GM12873 (cell line): ENCODE results near the gene PLD2.

ENCODE experiments used
- TF ChIP-seq, protein P1 (sequence below): IDR thresholded peaks from 2 replicates; pipeline ENCODE4 v1.5.1; 2012; ENCODE audit warnings: low read depth, mild to moderate bottlenecking, moderate library complexity, low read length, control low read depth; ENCODE audit not compliant: insufficient read depth; ENCODE audit errors: missing control alignments

Gene PLD2

DNA sequence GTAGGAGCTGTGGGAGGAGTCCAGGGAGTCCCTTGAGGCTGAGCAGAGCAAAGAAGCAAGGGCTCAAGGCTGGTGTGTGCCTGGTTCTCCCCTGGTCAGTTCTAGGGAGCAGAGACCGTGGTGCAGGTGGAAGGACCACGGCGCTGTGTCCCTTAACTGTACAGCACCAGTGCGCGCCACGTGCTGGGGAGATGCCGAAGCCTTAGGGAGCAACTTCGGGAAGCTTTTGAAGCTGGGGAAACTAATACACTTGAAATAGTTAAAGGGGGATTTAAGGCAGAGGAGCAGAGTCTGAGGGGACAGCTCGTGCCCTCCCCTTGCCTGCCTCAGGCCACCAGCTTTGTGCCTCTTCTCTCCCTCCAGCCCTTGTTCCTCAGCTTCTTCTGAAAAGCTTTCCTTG, 53.7 kb downstream of the PLD2 start:
- TF ChIP-seq, protein P1, sequence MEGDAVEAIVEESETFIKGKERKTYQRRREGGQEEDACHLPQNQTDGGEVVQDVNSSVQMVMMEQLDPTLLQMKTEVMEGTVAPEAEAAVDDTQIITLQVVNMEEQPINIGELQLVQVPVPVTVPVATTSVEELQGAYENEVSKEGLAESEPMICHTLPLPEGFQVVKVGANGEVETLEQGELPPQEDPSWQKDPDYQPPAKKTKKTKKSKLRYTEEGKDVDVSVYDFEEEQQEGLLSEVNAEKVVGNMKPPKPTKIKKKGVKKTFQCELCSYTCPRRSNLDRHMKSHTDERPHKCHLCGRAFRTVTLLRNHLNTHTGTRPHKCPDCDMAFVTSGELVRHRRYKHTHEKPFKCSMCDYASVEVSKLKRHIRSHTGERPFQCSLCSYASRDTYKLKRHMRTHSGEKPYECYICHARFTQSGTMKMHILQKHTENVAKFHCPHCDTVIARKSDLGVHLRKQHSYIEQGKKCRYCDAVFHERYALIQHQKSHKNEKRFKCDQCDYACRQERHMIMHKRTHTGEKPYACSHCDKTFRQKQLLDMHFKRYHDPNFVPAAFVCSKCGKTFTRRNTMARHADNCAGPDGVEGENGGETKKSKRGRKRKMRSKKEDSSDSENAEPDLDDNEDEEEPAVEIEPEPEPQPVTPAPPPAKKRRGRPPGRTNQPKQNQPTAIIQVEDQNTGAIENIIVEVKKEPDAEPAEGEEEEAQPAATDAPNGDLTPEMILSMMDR = no peak

DNA sequence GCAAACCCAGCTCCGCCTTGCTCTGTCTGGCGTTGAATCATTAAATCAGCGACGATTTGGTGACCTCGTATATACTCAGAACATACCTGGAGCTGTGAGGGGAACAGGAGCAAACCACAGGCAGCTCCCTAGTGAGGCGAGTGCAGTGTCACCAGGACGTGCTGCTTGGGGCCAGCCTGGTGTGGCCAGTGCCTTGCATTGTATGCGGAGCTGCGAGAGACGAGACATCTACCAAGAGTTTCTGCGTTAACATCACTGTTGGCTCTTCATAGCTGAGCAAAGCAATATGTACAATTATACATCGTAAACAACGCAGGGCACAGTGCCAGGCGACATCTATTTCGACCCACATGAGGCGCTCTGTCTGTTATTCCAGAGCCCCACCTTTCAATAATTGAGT, 54.1 kb downstream of the PLD2 start:
- TF ChIP-seq, protein P1 = no peak

DNA sequence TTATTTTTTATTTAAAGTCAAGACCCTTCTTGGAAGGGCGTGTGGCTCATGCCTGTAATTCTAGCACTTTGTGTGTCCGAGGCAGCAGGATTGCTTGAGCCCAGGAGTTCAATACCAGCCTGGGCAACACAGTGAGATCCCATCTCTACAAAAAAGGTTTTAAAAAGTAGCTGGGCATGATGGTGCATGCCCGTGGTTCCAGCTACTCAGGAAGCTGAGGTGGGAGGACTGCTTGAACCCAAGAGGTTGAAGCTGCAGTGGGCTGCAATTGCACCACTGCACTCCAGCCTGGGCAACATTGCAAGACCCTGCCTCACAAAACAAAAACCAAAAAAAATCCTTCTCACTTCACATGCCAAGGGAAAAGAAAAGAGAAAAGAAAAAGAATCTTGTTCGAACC, 55.8 kb downstream of the PLD2 start:
- TF ChIP-seq, protein P1 = no peak

DNA sequence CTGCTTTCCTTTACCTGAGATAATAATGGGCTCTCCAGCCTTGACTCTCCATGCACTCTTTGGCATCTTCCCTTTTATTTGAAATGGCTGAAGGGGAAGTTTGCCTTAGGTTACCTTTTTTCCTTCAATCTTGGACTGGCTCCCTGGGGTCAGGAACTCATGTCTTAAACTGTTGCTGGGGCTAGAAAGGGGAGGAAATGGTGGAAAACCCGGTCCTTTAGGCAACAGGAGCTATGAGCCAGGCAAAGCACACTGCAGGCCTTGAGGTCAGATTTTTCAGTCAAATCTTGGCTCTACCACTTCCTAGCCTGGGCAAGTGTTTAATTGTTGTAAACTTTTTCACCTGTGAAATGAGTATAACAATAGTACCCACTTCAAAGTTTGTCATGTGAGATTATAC, 56.4 kb downstream of the PLD2 start:
- TF ChIP-seq, protein P1 = no peak

DNA sequence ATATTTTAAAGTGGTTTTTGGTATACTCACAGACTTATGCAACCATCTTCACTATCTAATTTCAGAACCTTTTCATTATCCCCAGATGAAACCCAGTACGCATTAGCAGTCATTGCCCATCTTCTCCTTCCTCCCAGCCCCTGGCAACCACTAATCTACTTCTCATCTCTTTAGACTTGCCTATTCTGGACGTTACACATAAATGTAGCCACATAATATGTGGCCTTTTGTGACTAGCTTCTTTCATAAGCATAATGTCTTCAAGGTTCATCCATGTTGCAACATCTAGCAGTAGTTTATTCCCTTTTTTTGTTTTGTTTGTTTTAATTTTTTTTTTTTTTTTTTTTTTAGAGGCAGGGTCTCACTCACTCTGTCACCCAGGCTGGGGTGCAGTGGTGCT, 63.9 kb downstream of the PLD2 start:
- TF ChIP-seq, protein P1 = no peak

DNA sequence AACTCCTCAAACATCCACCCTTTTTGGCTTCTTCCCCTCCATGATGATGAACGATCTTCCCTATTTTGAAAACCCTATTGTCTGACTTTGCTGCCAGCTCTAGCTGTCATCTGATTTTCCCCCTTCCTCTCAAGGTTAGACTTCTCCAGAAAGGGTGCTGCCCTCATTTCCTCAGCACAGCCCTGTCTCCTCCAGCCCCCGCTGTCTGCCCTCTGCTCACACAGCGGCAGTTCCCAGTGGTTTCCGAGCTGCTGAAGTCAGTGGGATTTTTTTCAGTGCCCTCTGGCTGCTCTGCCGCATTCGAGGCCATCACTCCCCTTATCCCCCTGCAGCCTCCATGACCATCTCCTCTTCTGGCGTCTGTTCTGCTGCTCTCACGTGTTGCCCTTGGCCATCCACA, 65.8 kb downstream of the PLD2 start:
- TF ChIP-seq, protein P1 = no peak
